Activated CD4-positive, alpha-beta T cell treated with anti-CD3 and anti-CD28 coated beads, Interleukin-2, amount 50 U/mL, for 48 hours (primary cell): ENCODE measurements around the gene CNOT10.
"Not testable (repeated sequence)": the region's sequence is repeated elsewhere in the genome, so short reads cannot be mapped to it uniquely, and the experiment has no call there.

Experiments used
- DNase-seq, 2 experiments: peaks; one replicate each; pipeline ENCODE4 v3.0.0-alpha.2; 2020

Gene CNOT10

DNA sequence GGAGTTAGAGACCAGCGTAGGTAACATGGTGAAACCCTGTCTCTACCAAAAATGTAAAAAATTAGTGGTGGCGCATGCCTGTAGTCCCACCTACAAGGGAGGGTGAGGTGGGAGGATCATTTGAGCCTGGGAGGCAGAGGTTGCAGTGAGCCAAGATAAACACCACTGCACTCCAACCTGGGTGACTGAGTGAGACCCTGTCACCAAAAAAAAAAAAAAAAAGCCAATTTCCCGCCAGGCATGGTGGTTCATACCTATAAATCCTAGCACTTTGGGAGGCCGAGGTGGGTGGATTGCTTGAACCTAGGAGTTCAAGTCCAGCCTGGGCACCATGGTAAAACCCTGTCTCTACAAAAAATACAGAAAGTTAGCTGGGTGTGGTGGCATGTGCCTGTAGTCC lies 6.9 kb downstream of the CNOT10 start:
- no peak for DNase-seq

DNA sequence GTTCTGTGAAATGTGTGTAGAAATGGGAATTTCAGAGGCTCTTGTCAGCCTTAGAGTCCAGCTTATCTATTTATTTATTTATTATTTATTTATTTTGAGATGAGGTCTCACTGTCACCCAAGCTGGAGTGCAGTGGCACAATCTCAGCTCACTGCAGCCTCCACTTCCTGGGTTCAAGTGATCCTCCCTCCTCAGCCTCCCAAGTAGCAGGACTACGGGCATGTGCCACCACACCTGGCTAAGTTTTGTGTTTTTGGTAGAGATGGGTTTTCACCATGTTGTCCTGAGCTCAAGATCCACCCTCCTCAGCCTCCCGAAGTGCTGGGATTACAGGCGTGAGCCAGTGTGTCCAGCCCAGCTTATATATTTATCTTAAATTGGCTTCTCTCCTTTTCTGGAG lies 11.5 kb downstream of the CNOT10 start:
- DNase-seq = no peak

DNA sequence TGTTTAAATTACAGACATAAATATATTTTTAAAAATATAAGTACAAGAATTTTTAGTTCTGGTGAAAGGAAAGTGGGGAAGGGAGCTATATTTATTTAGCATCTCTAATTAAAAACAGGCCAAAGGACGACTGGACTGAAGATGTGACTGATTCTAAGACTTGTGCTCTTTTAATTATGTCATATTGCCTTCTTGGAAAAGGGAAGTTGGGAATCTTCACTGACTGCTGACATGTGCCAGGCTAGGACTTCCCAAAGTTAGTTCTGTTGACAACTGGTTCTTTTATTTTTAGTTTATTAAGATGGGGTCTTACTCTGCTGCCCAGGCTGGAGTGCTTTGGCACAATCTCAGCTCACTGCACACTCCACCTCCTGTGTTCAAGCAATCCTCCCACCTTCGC lies 13.5 kb downstream of the CNOT10 start:
- no peak for DNase-seq

DNA sequence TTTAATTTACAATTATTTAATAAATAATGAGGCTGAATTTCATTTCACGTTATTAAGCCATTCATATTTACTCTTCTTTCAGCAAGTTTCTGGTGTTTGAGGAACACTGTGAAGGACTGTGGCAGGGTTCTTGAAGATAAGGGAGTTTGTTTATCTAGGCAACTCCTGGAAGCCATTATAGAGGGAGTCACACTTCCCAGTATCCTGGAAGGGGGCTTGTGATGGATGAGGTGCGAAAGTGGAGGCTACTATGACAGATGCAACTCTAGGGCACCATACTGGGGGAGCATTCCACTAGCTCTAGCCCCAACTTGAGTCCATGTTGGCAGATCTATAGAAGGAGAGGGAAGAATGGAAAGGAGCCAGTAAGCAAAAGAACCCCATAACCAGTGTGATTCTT lies 14.4 kb downstream of the CNOT10 start:
- no peak for DNase-seq

DNA sequence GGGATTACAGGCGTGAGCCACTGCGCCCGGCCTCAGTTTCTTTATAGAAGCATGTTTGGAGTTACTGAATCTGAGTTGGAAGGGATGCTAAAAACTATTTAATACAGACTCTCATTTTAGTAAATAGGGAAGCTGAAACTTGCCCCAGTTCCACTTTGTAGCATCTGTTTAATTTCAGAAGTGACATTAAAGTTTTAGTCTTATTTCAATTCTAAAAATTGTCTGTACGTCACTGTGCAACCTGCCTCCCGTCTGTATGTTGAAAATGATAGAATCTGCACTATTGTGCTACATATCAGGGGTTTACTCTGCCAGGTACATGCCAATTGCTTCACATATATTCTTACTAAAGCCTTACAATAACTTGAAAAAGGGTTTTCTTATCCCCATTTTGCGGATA lies 15.3 kb downstream of the CNOT10 start:
- DNase-seq = no peak

DNA sequence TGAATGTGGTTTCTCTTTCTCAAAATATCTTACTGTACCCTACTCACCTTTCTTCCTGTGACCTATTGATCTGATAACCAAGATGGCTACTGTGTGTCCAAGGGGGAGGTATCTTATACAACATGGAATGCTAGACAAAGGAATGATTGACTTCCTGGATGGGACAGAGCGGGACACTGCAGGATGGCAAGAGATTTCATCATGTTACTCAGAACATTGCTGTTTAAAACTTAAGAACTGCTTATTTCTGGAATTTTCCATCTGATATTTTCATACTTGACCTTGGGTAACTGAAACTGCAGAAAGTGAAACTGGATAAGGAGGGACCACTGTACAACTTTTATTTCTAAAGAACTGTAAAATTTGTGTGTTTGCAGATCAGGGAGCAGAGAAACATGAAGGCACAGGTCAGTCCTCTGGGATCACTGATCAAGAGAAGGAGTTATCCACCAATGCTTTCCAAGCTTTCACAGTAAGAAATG lies 18.5 kb downstream of the CNOT10 start:
- DNase-seq = no peak

DNA sequence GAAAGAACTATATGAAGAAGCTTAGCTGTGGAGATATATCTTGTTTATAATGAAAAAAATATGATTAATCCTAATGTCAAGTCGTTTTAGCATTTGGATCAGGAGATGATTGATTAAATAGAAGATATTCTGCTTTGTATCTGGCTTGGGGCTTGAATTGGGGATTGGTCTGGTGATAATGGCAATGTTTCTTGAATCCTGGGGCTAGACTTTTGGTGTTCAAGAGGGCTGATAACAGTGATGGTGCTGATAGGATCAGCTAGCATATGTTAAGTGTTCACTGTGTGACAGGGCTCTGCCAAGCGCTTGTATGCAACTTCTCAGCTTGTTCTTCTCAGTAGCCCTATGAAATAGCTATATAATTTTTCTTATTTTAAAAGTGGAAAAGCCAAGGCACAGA lies 20.2 kb downstream of the CNOT10 start:
- no peak for DNase-seq

DNA sequence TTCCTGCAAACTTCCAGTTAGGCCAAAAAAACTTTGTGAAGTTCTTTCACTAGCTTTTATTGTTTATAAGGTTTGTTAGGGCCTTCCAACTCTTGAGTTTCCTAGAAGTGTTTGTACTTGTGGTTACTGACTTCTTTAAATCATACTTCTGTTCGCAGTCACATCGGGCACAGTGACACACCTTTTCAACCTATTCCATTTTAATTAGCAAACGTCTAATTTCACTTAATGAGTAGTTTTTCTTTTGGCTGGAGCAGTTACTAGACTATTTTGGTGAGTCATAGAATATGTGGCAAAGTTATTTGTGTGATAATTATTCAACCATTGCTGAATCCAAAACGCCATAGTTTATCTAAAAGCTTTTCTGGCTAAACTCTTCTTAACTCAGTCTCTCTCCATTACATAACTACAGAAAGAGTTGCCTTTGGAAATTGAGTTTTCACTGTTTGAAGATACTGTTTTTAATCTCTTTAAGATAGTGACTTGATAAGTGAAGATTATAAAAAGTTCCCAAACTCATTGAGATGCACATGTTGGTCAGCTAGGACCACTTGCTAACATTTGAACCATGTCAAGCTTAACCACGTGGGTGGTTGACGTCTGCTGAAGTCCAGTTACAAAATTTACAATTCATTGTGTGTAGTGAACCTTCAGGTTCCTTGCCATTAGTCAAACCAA lies 21.5 kb downstream of the CNOT10 start:
- no peak for DNase-seq

DNA sequence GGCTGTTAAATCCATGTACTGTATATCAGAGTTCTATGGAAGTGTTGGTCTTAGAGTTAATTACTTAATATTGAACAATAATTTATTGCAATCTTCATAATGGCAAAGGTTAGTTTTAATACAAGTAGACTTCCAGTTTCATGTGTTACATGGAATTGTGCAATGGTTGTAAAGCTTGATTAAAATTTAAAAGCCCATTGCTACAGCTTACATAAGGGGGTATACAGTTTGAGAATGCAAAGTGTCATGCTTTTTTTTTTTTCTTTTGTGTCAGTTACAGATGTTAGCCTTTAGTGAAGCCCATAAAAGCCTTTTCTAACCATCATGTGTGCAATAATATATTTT lies 22.0 kb downstream of the CNOT10 start:
- no peak for DNase-seq

DNA sequence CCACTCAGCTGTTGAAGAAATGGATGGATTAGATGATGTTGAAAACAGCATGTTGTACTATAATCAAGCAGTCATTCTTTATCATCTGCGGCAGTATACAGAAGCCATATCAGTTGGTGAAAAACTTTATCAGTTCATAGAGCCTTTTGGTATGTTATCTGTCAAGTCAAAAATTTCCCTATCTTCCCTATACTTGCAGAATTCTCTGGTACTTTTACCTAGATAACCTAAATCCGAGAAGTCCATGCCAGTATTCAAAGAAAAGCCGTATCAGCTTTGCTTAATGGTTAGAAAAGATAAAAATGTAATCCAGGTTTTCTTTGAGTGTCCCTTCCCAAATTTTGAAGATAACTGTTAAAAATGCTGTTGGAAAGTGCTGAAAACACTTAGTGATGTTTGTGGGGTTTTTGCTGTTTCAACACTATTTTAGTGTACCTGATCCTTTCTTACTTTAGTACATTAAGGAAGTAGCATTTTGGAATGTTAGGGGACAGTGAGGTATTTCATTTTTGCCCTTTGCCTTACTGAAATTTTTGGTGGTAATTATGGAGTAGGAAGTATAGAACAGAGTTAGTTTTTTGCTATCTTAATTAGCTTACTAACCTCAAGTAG lies 23.8 kb downstream of the CNOT10 start:
- DNase-seq = no peak

DNA sequence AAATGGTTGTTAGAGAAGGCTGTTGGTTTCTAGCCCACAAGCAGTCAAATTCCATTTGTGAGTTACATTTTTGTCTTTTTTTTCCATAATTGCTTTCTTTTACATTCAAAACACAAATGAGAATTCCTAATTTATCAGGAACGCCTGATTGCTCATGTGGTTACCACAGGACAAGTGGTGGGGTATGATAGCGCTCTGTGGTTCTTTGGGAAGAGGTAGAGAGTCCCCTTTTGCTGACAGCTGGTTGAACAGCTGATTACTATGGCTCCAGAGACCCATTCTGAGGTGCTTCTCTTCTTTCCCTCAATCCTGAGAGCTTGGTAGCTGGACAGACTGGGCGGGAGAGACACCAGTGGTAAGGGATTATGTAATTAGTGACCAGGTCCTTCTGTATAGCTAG lies 24.4 kb downstream of the CNOT10 start:
- no peak for DNase-seq

DNA sequence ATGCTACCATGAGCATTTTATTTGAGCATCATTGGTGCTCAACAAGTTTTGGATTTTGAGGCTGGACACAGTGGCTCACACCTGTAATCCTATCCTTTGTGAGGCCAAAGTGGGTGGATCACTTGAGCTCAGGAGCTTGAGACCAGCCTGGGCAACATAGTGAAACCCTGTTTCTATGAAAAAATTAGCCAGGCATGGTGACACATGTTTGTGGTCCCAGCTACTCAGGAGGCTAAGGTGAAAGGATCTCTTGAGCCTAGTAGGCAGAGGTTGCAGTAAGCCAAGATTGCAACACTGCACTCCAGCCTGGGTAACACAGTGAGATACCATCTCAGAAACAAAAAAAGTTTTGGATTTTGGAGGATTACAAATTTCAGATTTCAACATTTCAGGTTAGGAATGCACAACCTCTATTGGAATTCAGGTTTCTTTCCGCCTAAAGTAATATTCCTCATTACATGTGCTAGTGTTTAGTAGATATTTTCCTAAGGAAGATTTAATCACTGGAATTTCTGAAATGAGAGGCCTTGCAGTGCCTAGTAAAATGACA lies 27.6 kb downstream of the CNOT10 start:
- DNase-seq = no peak

DNA sequence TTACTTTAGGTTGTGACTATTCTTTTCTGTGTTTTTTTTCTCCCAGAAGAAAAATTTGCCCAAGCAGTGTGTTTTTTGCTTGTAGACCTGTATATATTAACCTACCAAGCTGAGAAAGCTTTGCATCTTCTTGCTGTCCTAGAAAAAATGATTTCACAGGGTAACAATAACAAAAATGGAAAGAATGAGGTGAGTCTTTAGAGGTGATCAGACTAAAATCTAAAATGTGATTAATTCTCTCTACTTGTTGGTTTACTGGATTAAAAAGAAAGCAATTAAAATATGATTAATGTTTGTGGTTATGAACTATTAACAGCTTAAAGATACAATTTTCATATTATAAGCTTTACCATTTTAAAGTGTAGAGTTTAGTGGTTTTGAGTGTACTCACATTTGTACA lies 28.2 kb downstream of the CNOT10 start:
- DNase-seq = no peak

DNA sequence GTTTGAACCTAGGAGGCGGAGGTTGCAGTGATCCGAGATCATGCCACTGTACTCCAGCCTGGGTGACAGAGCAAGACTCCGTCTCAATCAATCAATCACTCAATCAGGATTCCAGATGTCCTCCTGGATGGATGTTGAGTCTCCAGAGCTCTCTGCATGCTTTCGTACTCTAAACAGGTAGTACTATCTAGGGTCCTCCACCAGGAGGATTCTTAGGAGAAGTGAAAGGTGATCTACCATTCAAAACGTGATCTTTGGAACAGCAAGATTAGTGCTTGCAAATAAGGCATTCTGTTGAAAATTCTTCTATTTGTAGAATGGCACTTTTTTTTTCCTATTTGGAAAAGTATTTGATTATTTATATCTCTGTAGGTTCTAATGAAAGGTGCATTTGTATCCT lies 34.3 kb downstream of the CNOT10 start:
- DNase-seq = no peak

DNA sequence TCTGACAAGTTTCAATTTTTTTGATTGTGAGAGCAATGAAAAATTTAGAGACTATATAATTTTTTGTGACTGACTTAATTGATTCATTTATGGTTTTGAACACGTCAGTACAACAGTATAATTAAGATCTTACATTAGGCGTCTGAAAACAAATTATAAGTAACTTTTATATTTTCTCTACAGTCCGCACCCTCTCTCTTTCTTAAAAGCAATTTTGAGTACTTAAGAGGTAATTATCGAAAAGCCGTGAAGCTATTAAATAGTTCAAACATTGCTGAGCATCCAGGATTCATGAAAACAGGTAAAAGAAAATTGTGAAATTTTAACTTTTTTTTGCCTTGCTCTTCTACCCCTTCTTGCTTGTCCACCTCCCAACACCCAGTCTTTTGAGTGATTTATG lies 34.9 kb downstream of the CNOT10 start:
- DNase-seq = no peak

DNA sequence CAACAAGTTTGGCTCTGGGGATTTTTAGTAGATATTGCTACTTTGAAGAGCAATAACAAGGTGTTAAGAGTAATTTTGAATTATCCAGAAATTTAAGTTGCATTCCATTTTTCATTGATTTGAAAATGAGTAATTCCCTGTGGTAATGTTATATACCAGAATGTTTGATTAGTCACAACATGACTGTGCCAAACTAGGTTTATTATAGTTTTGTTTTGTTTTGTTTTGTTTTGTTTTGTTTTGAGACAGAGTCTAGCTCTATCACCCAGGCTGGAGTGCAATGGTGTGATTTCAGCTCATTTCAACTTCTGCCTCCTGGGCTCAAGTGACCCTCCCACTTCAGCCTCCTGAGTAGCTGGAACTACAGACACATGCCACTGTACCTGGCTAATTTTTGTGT lies 40.7 kb downstream of the CNOT10 start:
- DNase-seq = no peak

DNA sequence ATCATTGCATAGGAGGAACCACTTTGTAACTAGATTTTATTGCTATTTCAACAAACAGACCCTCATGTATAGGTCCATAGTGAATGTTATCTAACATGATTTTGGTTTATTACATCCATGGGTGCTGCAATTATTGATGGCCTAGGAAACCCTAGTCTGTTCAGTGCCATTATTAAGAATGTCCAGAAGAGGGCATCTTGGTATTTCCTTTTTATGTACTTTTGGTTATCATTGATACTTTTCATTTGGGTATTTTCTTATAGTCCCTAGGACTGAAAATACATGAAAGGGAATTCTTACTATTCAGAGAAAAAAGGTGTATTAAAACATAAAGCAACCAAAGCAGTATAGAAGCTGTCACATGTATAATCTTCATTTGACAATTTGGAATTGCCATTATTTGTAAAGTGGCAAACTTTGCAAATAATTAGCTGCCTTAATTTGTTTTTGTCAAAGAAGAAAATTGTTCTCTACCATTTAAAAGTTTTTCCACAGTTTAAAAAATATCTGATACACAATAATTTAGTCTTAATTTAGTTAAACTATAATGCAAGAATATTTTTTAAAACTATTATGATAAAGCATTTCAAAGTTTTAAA lies 48.7 kb downstream of the CNOT10 start:
- no peak for DNase-seq

DNA sequence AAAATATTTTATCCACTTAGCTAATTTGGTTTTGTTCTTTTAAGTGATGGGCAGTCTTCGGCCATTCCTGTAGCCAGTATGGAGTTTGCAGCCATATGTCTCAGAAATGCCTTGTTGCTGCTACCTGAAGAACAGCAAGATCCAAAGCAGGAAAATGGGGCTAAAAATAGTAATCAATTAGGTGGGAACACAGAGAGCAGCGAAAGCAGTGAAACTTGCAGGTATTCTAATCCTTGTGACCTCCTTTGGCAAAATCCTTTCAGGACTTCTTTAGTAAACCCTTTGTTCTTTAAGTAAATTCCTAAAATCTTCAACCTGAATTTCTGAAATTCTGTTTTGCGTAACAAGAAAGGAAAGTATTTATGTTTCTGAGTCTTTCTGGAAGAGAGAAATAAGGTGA lies 49.8 kb downstream of the CNOT10 start:
- no peak for DNase-seq

DNA sequence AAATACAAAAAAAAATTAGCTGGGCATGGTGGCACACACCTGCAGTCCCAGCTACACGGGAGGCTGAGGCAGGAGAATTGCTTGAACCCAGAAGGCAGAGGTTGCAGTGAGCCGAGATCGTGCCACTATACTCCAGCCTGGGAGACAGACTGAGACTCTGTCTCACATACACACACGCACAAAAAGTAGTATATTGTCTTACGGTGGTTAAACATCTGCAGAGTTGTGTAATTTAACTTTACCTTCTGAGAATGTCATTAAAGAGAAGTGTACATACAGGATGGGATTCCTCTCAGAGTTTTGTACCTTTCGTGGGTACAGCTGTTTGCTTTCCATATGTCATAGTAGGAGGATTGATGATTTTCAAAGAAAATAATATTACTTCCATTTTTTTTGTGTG lies 58.5 kb downstream of the CNOT10 start:
- not testable (repeated sequence) for DNase-seq

DNA sequence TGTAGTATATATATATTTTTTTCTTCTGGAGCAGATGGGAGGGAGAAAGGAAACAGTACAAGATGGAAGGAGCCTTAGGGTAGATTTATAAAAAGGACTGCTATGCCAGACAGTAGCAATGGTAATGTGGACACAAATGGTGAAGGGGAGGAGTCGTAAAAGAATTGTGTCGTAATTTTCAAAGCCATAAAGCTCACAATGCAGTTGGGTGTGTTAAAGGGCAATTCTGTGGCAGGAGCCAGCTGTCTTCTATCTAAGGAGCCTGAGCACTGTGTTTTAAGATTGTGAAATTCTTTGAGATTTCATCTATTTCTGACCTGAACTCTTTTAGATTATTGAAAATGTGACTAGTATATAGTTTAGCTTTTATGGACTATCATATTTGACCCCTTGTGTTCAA lies 58.9 kb downstream of the CNOT10 start:
- no peak for DNase-seq

DNA sequence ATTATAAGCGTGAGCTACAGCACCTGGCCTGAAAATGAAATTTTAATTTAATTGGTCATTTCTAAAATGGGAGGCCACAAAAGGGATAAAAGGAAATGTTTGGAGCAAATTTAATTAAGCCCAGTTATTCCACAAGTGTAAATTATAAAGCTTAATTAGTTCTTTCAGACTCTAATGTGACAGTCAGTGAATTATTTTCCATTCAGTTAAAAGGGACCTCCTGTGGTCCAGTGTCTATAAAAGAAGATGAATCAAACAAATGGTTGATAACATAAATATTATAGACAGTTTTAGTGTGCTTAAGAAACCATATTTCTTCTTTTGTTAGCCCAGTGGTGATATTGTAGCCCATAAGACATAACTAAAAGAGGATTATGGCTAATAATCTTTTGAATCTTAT lies 66.4 kb downstream of the CNOT10 start:
- no peak for DNase-seq

DNA sequence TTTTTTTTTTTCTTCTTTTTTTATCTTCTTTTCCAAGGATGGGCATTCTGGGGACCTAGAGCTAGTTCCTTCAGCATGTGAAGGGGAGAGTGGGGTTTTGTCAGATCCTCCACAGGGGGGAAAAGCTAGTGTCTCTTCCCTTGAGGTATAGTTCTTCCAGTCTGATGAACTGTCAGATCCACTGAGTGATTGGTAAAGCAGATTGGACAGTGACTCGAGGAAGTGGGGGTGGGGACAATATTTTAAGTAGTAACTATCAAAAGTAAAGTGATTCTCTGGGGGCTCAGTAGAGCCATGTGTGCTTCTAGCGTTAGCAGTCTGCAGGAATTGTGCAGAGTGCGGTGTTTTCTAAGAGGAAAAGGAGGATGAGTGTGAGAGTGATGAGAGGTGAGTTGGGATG lies 70.8 kb downstream of the CNOT10 start:
- no peak for DNase-seq

DNA sequence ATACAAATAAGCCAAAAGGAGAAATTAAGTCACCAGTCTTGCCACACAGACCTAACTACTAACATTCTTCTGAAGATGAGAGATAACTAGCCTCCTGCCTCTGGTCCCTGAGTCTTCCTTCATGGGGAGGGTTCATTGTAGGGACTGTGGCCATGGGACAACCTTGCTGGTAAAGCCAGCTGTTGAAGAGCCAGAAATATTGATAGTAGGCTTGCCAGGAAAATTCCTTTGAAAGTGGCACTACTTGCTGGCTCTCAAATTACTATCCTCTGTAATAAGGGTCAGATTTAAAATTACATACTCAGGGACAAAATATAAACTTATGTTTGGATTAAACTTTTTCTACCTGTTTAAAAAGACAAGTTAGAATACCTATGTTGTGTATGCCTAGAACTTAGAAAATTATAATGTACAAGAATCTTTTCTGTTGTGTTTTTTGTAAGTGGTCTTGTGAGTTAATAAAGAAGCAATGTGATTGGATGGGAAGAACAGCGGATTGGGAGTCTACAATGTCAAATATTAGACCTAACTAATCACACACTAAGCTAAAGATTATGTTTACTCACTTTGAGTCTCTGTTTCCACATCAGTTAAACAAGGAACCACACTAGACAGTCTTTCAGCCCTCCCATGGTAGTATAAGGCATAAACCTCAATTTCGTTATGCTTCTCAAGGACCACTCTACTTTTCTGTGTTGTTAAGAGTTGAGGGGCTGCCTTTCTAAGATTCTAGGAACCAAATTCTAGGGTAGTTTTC lies 72.8 kb downstream of the CNOT10 start:
- DNase-seq = no peak

DNA sequence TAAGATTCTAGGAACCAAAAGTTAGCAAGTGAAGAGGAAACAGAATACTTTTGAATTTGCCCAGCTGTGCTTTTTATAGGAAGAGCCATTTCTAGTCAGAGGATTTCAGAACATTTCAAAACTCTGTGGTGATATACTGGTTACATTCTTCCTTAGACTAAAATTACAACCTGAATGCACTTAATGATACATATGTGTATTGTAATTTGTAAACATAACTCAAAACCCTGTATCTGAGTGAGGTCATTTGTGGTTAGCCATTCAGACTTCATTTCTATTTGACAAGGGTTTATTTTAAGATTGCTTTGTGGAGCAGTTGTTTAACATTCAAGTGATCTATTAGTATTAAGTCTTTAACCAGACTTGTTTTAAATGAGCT lies 73.4 kb downstream of the CNOT10 start:
- DNase-seq = no peak
